ENCODE results near the gene SMIM28. TPM values are rescaled to one million over a fixed set of nuclear protein-coding genes. Genes with fewer than 3 reads are reported as not detected.

The SMIM28 gene
- not detected in 2 replicates for total RNA-seq

GRCh38 chr6:138377844-138378243 is at the start of gene SMIM28:
TSS of gene SMIM28 (plus strand) at chr6:138377905. CDS start at chr6:138378073, 168 bp downstream.

GRCh38 chr6:138403801-138404665 is 26.3 kb downstream of the SMIM28 start, which contains the start of gene HEBP2:
TSS of gene HEBP2 (plus strand) at chr6:138404223. CDS start at chr6:138404496, 273 bp downstream.

Other genes with a start within 250 kb of the SMIM28 start
- under 0.01 TPM in 2 replicates for gene ARFGEF3, start 216.0 kb upstream of the SMIM28 start, total RNA-seq
- gene PBOV1, start 159.4 kb upstream of the SMIM28 start, total RNA-seq, result not detected in 2 replicates
- 30.2 and 40.3 TPM in 2 replicates for gene HEBP2, start 26.3 kb downstream of the SMIM28 start, total RNA-seq
- 8.6 and 9.9 TPM in 2 replicates for gene NHSL1, start 121.6 kb downstream of the SMIM28 start, total RNA-seq

All from bronchus fibroblast of lung (primary cell).